ENCODE data around the gene TMEM54. TPM values are rescaled to one million over a fixed set of nuclear protein-coding genes. Genes with fewer than 3 reads are reported as not detected.

TMEM54 gene
- total and polyA plus RNA-seq, 9 of the 15 experiments (the other 6 are each of a cell fraction or from before 2014, with no cell fraction given) = 1.00 to 16.2 (median 8.2) TPM

DNA sequence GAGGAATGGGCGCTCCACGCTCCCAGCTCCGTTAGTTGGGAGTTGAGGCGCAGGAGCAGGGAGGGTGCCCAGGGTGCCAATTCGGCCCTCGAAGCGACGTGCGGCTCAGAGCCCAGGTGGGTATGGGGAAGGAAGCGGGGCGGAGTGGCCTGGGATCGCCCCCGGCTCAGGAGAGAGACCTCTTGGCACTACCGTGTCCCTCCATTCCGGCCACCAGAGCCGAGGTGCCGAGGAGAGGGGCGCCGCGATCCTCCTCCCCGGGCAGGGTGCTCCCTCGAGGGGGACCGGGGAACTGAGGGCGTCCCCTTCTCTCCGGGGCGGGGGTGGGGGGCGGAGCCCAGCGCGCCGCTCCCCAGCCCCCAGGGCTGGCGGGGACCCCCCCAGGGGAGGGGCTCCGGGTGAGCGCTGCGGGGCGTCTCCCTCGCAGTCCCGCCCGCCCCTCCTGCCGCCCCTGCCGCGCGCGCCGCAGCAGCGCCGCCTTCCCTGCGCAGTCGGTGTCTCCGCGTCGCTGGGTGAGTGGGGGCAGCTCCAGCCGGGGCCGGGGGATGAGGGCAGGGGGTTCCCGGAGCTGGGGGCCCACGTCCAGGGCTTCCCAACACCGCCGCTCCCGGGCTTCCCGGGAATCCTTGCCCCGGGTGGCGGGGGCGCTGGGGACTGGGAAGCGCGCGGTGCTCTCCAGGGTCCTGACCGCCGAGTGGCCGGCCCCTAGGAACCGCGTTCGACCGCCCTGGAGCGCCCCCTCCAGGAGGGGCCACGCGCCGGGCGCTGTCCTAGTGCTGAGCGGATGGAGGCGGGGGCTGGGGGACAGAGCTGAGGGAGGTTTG is 15.0 kb downstream of the TMEM54 start, which contains the start of gene HPCA (continued):
- TF ChIP-seq ZNF561 (CRISPR knock-in tag; conservative IDR thresholded peaks at IDR 0.05) = no peak
- no peak for TF ChIP-seq L3MBTL2 (IDR thresholded peaks at IDR 0.05)
- no peak for TF ChIP-seq HEY1 (CRISPR knock-in tag; IDR thresholded peaks at IDR 0.05; ENCODE audit: borderline replicate concordance)
- peak; percentile 100 for TF ChIP-seq KAT7 (CRISPR knock-in tag; IDR thresholded peaks at IDR 0.05; ENCODE audit: borderline replicate concordance)
- no peak for TF ChIP-seq GTF2A2 (tag; IDR thresholded peaks at IDR 0.05)
- no peak for TF ChIP-seq NFATC3 (IDR thresholded peaks at IDR 0.05)
- TF ChIP-seq PTBP1 (IDR thresholded peaks at IDR 0.05; ENCODE audit: low read depth, low read length) = no peak
- peak; percentile 86 for TF ChIP-seq FOXJ3 (CRISPR knock-in tag; IDR thresholded peaks at IDR 0.05)
- TF ChIP-seq ZFP1 (CRISPR knock-in tag; IDR thresholded peaks at IDR 0.05) = no peak
- TF ChIP-seq, protein P1, sequence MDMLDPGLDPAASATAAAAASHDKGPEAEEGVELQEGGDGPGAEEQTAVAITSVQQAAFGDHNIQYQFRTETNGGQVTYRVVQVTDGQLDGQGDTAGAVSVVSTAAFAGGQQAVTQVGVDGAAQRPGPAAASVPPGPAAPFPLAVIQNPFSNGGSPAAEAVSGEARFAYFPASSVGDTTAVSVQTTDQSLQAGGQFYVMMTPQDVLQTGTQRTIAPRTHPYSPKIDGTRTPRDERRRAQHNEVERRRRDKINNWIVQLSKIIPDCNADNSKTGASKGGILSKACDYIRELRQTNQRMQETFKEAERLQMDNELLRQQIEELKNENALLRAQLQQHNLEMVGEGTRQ (CRISPR knock-in tag; IDR thresholded peaks at IDR 0.05) = peak; percentile 64
- TF ChIP-seq, protein P2, sequence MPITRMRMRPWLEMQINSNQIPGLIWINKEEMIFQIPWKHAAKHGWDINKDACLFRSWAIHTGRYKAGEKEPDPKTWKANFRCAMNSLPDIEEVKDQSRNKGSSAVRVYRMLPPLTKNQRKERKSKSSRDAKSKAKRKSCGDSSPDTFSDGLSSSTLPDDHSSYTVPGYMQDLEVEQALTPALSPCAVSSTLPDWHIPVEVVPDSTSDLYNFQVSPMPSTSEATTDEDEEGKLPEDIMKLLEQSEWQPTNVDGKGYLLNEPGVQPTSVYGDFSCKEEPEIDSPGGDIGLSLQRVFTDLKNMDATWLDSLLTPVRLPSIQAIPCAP (CRISPR knock-in tag; IDR thresholded peaks at IDR 0.05; ENCODE audit: borderline replicate concordance) = peak; percentile 99
- TF ChIP-seq, protein P3, sequence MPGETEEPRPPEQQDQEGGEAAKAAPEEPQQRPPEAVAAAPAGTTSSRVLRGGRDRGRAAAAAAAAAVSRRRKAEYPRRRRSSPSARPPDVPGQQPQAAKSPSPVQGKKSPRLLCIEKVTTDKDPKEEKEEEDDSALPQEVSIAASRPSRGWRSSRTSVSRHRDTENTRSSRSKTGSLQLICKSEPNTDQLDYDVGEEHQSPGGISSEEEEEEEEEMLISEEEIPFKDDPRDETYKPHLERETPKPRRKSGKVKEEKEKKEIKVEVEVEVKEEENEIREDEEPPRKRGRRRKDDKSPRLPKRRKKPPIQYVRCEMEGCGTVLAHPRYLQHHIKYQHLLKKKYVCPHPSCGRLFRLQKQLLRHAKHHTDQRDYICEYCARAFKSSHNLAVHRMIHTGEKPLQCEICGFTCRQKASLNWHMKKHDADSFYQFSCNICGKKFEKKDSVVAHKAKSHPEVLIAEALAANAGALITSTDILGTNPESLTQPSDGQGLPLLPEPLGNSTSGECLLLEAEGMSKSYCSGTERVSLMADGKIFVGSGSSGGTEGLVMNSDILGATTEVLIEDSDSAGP (CRISPR knock-in tag; IDR thresholded peaks at IDR 0.05) = peak; percentile 59
- no peak for TF ChIP-seq CBFA2T2 (conservative IDR thresholded peaks at IDR 0.05)
- no peak for TF ChIP-seq ASH1L (IDR thresholded peaks at IDR 0.05; ENCODE audit: borderline replicate concordance, low read depth, partially characterized antibody)
- TF ChIP-seq TAL1 (IDR thresholded peaks at IDR 0.05) = no peak
- peak; percentile 93 for TF ChIP-seq ZNF431 (CRISPR knock-in tag; IDR thresholded peaks at IDR 0.05)
- peak; percentile 99 for TF ChIP-seq ZNF282 (CRISPR knock-in tag; IDR thresholded peaks at IDR 0.05)
- TF ChIP-seq TBL1XR1 (IDR thresholded peaks at IDR 0.05; ENCODE audit: low read length in 2 of 2) = 0 out of 4 replicates have a peak, but pooled peaks of 1 of the 2 experiments have one; percentile 65
- TF ChIP-seq, protein P4, sequence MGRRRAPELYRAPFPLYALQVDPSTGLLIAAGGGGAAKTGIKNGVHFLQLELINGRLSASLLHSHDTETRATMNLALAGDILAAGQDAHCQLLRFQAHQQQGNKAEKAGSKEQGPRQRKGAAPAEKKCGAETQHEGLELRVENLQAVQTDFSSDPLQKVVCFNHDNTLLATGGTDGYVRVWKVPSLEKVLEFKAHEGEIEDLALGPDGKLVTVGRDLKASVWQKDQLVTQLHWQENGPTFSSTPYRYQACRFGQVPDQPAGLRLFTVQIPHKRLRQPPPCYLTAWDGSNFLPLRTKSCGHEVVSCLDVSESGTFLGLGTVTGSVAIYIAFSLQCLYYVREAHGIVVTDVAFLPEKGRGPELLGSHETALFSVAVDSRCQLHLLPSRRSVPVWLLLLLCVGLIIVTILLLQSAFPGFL (CRISPR knock-in tag; IDR thresholded peaks at IDR 0.05) = peak; percentile 96; the same call in 1 of the 2 replicates
- peak; percentile 90 for TF ChIP-seq MECOM (CRISPR knock-in tag; IDR thresholded peaks at IDR 0.05)
- TF ChIP-seq, protein P5, sequence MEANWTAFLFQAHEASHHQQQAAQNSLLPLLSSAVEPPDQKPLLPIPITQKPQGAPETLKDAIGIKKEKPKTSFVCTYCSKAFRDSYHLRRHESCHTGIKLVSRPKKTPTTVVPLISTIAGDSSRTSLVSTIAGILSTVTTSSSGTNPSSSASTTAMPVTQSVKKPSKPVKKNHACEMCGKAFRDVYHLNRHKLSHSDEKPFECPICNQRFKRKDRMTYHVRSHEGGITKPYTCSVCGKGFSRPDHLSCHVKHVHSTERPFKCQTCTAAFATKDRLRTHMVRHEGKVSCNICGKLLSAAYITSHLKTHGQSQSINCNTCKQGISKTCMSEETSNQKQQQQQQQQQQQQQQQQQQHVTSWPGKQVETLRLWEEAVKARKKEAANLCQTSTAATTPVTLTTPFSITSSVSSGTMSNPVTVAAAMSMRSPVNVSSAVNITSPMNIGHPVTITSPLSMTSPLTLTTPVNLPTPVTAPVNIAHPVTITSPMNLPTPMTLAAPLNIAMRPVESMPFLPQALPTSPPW (CRISPR knock-in tag; IDR thresholded peaks at IDR 0.05) = peak; percentile 91
- TF ChIP-seq HNRNPUL1 (IDR thresholded peaks at IDR 0.05; ENCODE audit: low read length) = no peak
- no peak for TF ChIP-seq RFX1 (IDR thresholded peaks at IDR 0.05)

Measured in K562 (cell line).